GM13976 (cell line): ENCODE measurements around the gene SNX32.
"Not testable (repeated sequence)": the region's sequence is repeated elsewhere in the genome, so short reads cannot be mapped to it uniquely, and the experiment has no call there.

ENCODE experiments used
- DNase-seq: peaks from one replicate; pipeline ENCODE4 v3.0.0; 2012; ENCODE audit warnings: low spot score
- CTCF ChIP-seq: IDR thresholded peaks from 2 replicates; pipeline ENCODE4 v1.5.1; 2012; ENCODE audit warnings: borderline replicate concordance, mild to moderate bottlenecking; ENCODE audit not compliant: insufficient read depth; ENCODE audit errors: extremely low read depth, missing control alignments, control extremely low read depth
- in situ Hi-C: fragments of 300-500 bp; cut with MboI; formaldehyde crosslinking; loops from one replicate; pipeline ENCODE4 v1.12.0; 2022; ENCODE audit warnings: low sequenced_read_pairs, mixed read lengths, inconsistent platforms; ENCODE audit not compliant: unreplicated experiment

SNX32 gene

GRCh38 chr11:65834202-65834601, 439 bp downstream of the SNX32 start:
- in situ Hi-C loops = no loop called here
- no peak for TF ChIP-seq CTCF
- no peak for DNase-seq

GRCh38 chr11:65842144-65842543, 8.4 kb downstream of the SNX32 start:
- TF ChIP-seq CTCF = no peak
- no peak for DNase-seq
- in situ Hi-C loops = no loop called here

- no peak for TF ChIP-seq CTCF
- in situ Hi-C loops = no loop called here
- no peak for DNase-seq
These were observed 10.0 kb downstream of the SNX32 start for GRCh38 chr11:65843811-65844210.

- no peak for DNase-seq
- in situ Hi-C loops = no loop called here
- TF ChIP-seq CTCF = no peak
These were observed 10.6 kb downstream of the SNX32 start for GRCh38 chr11:65844231-65844872.

GRCh38 chr11:65847746-65848145, 14.0 kb downstream of the SNX32 start:
- TF ChIP-seq CTCF = no peak
- in situ Hi-C loops = no loop called here
- no peak for DNase-seq

- DNase-seq, in situ Hi-C loops: not testable (repeated sequence)
These were observed 14.9 kb downstream of the SNX32 start for GRCh38 chr11:65848693-65849092.

- peak; percentile 19 for DNase-seq
- in situ Hi-C loops = no loop called here
- TF ChIP-seq CTCF = no peak
These were observed 15.6 kb downstream of the SNX32 start for GRCh38 chr11:65849366-65849765.
